ENCODE data around the gene SFT2D2.
A peak's percentile ranks its signal among the peaks of the same experiment; 100 is the strongest.

SFT2D2 gene

DNA sequence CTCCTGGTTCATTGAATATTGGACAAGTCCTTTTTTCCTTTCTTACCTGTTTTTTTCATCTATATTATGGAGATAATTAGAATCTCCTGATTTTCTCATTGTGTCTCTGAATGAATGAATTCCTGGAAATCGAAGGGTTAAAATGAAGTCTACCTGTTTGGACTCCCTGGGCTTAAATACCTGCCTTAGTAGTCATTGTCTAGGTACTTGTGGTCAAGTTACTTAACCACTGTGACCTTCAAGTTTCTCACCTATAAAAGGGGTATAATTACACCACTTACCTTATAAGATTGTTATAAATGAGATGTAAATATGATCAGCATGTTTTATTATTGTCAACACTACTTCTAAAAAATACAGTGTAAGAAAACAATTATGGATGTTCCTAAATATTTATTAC lies 45.8 kb downstream of the SFT2D2 start:
- no peak for FAIRE-seq

DNA sequence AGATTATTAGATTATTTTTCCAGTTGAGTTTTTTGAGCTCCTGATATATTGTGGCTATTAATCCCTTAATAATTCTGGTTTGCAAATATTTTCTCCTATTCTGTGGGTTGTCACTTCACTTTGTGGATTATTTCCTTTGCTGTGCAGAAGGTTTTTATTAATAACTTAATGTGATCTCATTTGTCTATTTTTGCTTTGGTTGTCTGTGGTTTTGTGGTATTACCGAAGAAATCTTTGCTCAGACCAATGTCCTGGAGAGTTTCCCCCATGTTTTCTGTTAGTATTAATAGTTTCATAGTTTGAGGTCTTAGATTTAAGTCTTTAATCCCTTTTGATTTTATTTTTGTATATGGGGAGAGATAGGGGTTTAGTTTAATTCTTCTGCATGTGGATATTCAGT lies 47.8 kb downstream of the SFT2D2 start:
- peak; percentile 20 for FAIRE-seq

DNA sequence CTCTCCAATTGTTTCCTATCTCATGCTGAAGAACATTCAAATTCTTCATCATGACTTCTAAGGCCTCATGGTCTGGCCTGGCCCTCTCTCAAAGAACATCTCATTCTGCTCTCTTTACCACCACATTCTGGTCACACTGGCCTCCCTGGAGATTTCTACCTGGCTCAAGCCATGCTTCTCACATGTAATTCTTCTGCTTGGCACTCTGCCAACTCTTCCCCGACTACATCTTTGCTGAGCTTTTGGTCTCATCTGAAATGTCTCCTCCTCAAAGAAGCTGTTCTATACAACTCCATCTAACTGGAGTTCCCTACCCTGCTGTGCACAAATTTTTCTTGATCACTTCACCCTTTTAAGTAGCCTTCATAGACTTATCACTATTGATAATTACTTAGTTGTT lies 53.4 kb downstream of the SFT2D2 start:
- no peak for FAIRE-seq

DNA sequence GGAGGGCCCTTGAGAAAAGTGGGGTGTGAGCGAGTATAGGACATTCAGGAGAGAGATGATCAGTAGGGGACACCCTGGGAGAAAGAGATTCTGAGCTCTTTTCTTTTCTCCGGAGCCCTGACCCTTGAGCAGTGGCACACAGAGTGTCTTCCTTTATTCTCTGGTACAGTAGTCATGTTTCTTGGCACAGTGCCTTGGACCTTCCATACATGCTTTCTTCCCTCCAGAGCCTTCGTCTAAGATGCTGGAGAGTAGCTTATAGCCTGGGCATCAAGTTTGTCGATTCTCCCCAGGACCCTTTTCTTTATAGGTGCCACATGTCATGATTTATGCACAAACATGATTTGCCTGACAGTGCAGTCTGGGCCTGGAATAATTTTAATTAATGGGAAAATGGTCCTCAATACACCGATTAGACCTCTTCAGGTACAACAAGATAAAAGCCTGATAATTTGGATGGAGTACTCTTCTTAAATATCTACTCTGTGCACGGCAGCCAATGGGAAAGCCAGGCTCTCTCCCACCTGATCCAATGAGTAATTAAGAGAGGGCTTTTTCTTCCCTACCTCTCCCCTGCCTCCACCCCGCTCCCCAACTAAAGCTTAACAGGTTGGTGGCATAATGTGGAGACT lies 54.6 kb downstream of the SFT2D2 start, which contains the start of gene TBX19:
Gene TBX19, plus strand, starts transcription at position 582 of the 632 bp plus-strand sequence. CDS start 214 bp downstream, outside the sequence.
- no peak for FAIRE-seq

DNA sequence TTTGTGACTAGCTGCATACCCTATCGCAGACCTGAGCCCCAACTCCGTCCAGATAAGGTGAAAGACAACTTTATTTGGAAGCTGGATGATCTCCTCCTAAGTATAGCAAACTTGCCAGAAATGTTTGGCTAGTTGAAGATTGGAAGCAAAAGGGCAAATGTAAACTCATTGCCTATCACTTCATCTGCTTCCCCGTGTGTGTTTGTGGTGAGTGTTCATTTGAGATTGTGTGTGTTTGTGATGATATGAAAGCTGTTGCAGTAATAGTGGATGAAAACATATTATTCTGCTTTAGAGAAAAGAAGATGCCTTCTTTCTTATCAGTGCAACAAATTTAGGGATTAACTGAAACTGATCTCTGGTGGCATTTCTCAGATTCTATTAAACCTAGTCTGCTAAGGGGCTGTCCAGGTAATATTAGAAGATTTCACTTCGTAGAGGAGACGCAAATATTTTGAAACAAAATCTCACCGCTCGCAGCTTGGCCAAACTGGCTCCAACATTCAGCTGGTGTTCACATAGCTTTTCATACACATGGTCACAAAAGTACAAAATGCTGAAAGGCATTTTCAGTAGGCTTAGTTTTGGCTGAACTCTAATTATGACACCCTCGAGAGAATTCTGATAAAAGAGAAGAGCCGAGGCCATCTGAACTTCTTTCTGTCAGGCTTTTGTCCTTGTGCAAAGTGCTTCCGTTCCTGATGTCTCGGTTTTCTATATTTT lies 56.0 kb downstream of the SFT2D2 start:
- no peak for FAIRE-seq

DNA sequence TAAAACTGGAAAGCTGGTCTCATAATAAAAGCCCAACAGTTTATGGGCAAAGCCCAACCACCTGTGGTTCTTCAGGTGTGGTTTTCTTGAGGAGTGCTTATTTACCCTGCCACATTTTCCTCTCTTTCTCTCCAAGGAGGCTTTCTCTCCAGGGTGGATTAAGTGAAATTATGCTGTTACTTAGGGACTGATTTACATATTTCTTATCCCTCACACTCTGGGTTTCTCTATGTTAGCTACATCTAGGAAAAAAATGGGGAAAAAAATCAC lies 59.7 kb downstream of the SFT2D2 start:
- FAIRE-seq: no peak

DNA sequence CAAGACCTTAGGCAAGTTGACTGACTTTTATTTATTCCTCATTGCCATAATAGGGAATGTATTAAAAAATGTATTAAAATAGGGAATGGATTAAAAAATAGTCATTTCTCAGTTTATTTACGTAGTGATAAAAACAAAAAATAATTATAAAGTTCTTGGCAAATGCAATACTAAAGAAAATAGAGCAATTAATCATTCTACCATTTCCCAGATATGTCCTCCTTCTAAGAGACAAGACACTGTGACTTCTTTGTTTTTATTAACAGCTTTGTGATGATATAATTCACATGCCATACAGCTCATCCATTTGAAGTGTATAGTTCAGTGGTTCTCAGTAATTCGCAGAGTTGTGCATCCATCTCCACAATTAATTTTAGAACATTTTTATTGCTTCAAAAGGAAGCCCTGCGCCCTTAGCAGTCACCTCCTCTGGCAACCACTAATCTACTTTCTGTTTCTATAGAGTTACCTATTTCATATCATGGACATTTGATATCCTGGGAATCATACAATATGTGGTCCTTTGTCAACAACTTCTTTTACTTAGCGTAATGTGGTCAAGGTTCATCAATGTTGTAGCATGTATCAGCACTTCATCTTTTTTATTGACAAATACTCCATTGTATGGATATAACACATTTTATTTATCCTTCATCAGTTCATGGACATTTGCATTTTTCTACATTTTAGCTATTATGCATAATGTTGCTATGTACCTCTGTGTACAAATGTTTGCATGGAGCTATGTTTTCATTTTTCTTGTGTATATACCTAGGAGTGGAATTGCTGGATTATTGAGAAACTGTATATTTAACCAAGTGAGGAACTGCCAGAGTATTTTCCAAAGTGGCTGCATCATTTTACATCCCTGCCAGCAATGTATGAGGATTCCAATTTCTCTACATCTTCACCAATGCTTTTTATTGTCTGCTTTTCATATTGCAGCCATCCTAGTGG lies 60.4 kb downstream of the SFT2D2 start:
- no peak for FAIRE-seq

DNA sequence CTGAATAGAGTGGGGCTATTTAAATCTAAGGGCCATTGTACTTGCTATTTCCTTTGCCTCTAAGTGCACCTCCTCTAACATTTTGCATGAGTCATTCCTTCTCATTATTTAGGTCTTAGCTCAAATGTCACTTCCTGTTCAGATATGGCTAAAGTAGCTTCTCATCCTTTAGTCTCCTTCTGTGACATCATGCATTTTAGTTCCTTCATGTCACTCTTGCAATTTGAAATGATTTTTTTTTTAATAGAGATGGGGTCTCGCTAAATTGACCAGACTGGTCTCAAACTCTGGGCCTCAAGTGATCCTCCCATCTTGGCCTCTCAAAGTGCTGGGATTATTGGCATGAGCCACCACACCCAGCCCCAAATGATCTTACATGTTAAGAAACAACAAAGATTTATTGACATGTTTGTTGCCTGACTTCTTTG lies 61.4 kb downstream of the SFT2D2 start:
- FAIRE-seq: no peak

DNA sequence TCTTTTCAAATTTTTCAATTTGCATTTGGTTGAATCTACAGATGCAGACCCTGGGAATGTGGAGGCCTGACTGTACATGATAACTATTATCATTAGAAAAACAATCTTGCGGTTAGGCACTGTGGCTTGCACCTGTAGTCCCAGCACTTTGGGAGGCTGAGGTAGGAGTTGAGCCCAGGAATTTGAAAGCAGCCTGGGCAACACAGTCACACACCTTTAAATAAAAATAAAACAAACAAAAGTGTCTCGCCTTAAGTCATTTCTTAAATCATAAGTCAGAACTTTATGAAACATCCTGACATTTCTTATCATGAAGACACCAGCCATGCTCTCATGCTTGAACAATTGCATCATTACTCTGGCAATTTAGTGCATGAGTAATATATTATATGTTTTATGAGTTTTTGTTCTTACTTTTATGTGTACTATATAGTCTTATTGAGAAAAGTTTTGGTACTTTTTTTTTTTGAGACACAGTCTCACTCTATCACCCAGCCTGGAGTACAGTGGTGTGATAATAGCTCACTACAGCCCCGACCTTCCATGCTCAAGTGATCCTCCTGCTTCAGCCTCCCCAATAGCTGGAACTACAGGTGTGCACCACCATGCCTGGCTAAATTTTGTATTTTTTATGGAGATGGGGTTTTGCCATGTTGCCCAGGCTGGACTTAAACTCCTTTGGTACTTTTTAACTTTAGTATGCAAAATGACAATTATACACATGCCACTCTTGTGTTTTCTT lies 62.7 kb downstream of the SFT2D2 start:
- no peak for FAIRE-seq

DNA sequence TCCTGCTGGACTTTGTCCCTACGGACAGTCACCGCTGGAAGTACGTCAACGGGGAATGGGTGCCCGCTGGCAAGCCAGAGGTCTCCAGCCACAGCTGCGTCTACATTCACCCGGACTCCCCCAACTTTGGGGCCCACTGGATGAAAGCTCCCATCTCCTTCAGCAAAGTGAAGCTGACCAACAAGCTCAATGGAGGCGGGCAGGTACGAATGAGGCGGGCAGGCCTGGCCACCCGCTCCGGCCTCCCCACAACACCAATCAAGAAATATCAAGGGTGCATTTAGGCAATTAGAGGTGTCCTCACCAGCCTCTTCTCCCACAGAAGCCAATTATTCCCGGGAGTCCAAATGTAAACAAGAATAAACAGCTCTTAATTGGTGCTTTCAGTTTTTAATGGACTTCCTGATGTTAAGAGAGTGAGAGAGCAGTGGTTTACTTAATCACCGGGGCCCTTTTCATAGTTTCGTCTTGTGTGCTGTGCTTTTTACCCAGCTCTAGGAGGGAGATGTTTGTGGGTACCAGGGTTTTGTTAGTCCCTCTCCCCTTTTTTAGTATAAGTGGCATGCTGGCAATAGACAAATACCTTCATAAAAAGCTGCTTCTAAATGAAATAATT lies 65.5 kb downstream of the SFT2D2 start:
- no peak for FAIRE-seq

DNA sequence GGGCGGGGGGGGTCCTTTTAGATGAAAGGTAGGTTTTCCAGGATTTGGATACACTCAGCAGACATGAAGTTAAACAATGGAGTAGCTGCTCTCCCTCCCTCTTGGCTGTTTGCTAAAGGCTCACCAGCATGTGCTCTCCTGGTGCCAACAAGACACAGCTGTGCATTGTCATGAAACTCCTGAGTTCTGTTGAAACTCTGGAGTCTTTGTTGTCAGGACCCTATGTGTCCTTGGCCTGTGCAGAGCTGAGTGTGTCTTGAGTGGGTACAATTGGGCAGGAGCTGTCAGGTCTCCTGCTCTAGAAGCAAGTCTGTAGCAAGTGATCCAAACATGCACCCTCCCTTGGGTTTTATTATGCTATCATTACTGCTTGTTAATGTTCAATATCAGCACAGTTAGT lies 67.6 kb downstream of the SFT2D2 start:
- FAIRE-seq: no peak

DNA sequence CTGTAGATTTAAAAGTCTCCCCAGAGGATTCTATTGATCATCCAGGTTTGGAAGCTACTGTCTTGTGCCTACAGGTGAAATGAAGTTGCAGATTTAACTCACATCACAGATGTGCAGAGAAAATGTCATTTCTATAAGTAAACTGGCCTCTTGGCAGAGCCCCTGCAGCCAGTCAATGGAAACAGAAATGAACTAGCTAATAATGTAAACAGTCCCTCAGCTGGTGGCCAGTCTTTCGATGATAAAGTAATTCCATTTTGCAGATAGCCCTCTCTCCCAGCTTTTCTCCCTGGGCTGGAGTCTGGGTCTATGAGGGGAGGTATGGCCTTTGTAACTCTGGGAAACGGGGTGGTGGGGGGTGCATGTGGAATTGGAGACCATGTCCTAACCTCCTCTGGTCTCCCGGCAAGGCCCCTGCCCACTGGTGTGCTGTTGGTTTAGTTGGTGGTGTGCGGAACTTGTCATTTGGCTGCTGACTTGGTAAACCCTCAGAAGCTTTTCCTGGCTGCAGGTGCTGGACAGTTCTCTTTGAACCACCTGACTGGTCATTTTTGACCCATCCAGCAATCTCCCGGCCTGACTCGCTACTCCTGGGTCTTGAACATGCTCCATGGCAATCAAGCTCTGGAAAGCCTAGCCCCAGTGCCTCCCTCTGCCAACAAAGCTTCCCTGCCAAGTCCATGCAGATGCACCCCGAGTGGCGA lies 69.8 kb downstream of the SFT2D2 start:
- no peak for FAIRE-seq

DNA sequence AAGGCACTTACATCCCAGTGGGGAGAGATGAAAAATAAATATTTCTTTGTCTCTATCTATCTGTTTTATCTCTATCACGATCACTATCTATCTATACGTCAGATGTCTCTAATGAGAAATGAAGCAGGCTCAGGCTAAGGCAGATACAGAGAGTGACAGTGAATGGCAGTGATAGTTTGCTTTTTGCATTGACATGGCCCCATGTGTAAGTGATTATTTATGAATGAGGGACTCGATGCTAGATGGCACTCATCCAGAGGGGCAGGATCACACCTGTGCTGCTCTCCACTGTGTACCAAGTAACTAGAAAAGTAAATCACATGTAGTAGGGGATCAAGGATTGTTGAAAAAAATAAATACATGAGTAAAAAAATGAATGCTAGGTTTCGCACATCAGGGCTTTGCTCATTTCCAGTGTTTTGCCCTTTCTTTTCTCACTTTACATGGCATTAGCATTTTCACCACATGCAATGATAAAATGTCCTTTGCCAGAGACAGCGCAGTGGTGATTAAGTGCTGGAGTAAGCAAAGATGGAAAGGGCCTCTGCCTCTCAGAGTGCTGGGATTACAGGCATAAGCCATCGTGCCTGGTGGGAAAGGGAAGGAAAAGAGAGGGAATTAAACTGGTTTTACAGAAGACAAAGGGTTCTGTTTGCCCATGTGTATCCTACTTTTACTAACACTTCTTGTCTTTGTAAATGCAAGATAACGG lies 71.4 kb downstream of the SFT2D2 start:
- FAIRE-seq: no peak

DNA sequence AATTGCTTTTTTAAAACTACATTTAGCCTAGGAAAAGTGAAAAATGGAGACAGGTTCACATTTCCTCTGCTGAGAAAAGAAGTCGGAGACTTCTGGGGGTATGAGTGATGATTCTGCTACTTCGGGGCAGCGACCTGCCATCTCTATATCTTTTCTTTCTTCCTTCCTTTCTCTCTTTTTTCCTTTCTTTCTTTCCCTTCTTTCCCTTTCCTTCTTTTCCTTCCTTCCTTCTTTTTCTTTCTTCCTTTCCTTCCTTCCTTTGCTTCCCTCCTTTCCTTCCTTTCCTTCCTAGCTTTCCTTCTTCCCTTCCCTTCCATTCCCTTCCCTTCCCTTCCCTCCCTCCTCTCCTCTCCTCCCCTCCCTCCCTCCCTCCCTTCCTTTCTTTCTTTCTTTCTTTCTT lies 72.6 kb downstream of the SFT2D2 start:
- no peak for FAIRE-seq

DNA sequence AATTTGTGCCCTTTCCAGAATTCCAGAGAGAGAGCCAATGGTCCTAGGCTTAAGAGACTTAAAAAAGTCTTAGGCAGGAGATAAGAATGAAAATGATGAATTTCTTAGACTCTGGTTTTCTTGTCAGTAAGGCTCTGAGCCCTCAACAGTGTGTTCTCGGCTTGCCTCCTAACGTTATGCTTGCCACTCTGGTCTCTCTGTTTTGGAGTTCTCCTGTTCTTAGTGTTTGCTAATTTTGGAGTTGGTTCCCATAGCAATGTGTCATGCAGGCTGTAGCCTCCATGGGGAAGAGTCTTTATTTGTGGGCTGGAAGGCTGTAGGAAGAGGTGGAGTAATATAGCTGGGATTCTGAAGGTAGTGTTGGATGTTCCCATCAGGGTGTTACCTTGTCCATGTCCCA lies 74.8 kb downstream of the SFT2D2 start:
- no peak for FAIRE-seq

DNA sequence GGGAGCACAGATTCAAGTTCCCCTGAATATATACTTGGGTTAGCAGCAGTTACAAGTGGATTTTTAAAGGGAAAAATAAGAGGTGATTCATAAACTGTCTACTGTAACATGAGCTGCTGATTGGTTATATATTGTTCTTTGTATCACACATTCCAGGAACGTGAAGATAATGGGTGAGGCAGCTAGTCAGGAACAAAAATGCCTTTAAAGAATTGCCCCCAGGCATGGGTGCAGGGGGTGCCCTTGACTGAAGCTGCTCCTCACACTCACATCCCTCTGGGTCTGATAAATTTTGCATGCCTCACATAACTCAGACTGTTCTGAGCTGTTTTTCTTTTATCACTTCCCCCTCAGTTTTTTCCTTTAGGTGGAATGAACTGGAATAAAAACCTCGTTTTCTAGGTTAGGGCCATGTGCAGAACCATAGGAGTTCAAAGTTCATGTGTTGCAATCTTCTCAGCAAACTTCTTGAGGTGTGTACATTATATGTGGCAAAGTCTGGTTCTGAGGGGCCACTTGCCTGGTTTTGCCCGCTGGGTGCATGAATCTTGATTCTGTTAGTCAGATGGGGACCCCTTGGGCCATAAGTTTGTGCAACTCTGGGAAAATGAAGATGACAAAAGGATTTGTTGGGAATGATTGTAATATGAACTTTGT lies 76.0 kb downstream of the SFT2D2 start:
- no peak for FAIRE-seq
